ENCODE data around the gene STX10. TPM values are rescaled to one million over a fixed set of nuclear protein-coding genes. Genes with fewer than 3 reads are reported as not detected.

The STX10 gene
- polyA plus RNA-seq, 1 of the 3 experiments (the other 2 are of a cell fraction): 163 TPM

GRCh38 chr19:13172346-13173138, 22.4 kb upstream of the STX10 start:
- H3K36me3 ChIP-seq (replicated peaks in 1 of 2; ENCODE audit: control insufficient read depth in 1 of 2, insufficient read depth in 2 of 2, low read length in 1 of 2): no peaks in the 10 kb centered on the region
- H3K27ac ChIP-seq (ENCODE audit: low read depth in 2 of 2, low read length in 1 of 2): peak overlapping the region; percentile 71 to 100
- H3K4me2 ChIP-seq: peak overlapping the region; percentile 49
- TF ChIP-seq POLR2AphosphoS5 (IDR thresholded peaks at IDR 0.05; ENCODE audit: low read depth, low read length): peak; percentile 68; the same call in 1 of the 2 replicates
- TF ChIP-seq FOXJ3 (CRISPR knock-in tag; IDR thresholded peaks at IDR 0.05): no peak
- TF ChIP-seq, protein P1, sequence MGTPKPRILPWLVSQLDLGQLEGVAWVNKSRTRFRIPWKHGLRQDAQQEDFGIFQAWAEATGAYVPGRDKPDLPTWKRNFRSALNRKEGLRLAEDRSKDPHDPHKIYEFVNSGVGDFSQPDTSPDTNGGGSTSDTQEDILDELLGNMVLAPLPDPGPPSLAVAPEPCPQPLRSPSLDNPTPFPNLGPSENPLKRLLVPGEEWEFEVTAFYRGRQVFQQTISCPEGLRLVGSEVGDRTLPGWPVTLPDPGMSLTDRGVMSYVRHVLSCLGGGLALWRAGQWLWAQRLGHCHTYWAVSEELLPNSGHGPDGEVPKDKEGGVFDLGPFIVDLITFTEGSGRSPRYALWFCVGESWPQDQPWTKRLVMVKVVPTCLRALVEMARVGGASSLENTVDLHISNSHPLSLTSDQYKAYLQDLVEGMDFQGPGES (IDR thresholded peaks at IDR 0.05; ENCODE audit: low read depth, low read length): no peak
- TF ChIP-seq NFIC (IDR thresholded peaks at IDR 0.05; ENCODE audit: borderline replicate concordance): peak; percentile 99
- TF ChIP-seq FOXM1 (IDR thresholded peaks at IDR 0.05; ENCODE audit: low read depth): peak; percentile 32; the same call in 1 of the 2 replicates
- TF ChIP-seq YY1 (IDR thresholded peaks at IDR 0.05; ENCODE audit: low read depth): peak; percentile 71
- TF ChIP-seq RAD21 (IDR thresholded peaks at IDR 0.05; ENCODE audit: low read length): no peak
- no peak; the same call in 1 of the 2 replicates for TF ChIP-seq MEF2A (IDR thresholded peaks at IDR 0.05; ENCODE audit: borderline replicate concordance, low read depth)
- TF ChIP-seq MAX (IDR thresholded peaks at IDR 0.05; ENCODE audit: low read depth): peak; percentile 84
- peak; percentile 25; the same call in 1 of the 2 replicates for TF ChIP-seq USF1 (IDR thresholded peaks at IDR 0.05; ENCODE audit: borderline replicate concordance, low read depth)
- TF ChIP-seq TCF12 (IDR thresholded peaks at IDR 0.05): peak; percentile 90
- TF ChIP-seq RFX5 (IDR thresholded peaks at IDR 0.05; ENCODE audit: low read length): no peak
- peak; percentile 89 for TF ChIP-seq FOSL2 (IDR thresholded peaks at IDR 0.05; ENCODE audit: borderline replicate concordance, low read depth)
- peak; percentile 65 for TF ChIP-seq TEAD4 (IDR thresholded peaks at IDR 0.05; ENCODE audit: borderline replicate concordance, insufficient read depth)
- TF ChIP-seq, protein P2, sequence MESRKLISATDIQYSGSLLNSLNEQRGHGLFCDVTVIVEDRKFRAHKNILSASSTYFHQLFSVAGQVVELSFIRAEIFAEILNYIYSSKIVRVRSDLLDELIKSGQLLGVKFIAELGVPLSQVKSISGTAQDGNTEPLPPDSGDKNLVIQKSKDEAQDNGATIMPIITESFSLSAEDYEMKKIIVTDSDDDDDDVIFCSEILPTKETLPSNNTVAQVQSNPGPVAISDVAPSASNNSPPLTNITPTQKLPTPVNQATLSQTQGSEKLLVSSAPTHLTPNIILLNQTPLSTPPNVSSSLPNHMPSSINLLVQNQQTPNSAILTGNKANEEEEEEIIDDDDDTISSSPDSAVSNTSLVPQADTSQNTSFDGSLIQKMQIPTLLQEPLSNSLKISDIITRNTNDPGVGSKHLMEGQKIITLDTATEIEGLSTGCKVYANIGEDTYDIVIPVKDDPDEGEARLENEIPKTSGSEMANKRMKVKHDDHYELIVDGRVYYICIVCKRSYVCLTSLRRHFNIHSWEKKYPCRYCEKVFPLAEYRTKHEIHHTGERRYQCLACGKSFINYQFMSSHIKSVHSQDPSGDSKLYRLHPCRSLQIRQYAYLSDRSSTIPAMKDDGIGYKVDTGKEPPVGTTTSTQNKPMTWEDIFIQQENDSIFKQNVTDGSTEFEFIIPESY (IDR thresholded peaks at IDR 0.05; ENCODE audit: borderline replicate concordance, low read depth): 0 out of 2 replicates have a peak, but pooled peaks have one; percentile 46
- TF ChIP-seq TAF1 (IDR thresholded peaks at IDR 0.05; ENCODE audit: borderline replicate concordance, low read depth, low read length): no peak
- TF ChIP-seq GATA2 (CRISPR knock-in tag; IDR thresholded peaks at IDR 0.05): peak; percentile 66; the same call in 1 of the 2 replicates
- TF ChIP-seq, protein P3, sequence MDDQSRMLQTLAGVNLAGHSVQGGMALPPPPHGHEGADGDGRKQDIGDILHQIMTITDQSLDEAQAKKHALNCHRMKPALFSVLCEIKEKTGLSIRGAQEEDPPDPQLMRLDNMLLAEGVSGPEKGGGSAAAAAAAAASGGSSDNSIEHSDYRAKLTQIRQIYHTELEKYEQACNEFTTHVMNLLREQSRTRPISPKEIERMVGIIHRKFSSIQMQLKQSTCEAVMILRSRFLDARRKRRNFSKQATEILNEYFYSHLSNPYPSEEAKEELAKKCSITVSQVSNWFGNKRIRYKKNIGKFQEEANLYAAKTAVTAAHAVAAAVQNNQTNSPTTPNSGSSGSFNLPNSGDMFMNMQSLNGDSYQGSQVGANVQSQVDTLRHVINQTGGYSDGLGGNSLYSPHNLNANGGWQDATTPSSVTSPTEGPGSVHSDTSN (IDR thresholded peaks at IDR 0.05): peak; percentile 70
- TF ChIP-seq, protein P4, sequence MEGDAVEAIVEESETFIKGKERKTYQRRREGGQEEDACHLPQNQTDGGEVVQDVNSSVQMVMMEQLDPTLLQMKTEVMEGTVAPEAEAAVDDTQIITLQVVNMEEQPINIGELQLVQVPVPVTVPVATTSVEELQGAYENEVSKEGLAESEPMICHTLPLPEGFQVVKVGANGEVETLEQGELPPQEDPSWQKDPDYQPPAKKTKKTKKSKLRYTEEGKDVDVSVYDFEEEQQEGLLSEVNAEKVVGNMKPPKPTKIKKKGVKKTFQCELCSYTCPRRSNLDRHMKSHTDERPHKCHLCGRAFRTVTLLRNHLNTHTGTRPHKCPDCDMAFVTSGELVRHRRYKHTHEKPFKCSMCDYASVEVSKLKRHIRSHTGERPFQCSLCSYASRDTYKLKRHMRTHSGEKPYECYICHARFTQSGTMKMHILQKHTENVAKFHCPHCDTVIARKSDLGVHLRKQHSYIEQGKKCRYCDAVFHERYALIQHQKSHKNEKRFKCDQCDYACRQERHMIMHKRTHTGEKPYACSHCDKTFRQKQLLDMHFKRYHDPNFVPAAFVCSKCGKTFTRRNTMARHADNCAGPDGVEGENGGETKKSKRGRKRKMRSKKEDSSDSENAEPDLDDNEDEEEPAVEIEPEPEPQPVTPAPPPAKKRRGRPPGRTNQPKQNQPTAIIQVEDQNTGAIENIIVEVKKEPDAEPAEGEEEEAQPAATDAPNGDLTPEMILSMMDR (IDR thresholded peaks at IDR 0.05): no peak
- TF ChIP-seq CHD2 (IDR thresholded peaks at IDR 0.05; ENCODE audit: low read length, partially characterized antibody): no peak
- TF ChIP-seq JUND (IDR thresholded peaks at IDR 0.05): peak; percentile 94
- TF ChIP-seq ELF1 (IDR thresholded peaks at IDR 0.05): no peak
- peak in 1 of 2 experiments; percentile 71; a peak in 1 of 4 replicates for TF ChIP-seq EP300 (IDR thresholded peaks at IDR 0.05; ENCODE audit: borderline replicate concordance in 1 of 2, low read depth in 1 of 2, low read length in 1 of 2)
- peak; percentile 97 for TF ChIP-seq RXRA (IDR thresholded peaks at IDR 0.05; ENCODE audit: borderline replicate concordance, low read depth)
- 35% methylated on average over 15 of the region's 18 CpGs for WGBS (ENCODE audit: low lambda C conversion rate)
- ChIA-PET CTCF (interaction anchor here (2.3 kb wide), 1 partner anchor 22 kb away, joined by 6 read pairs; no protein-coding TSS in a partner anchor), POLR2A (interaction anchor here (0.6 kb wide), 1 partner anchor 14 kb away, joined by 3 read pairs; no protein-coding TSS in a partner anchor)
- H3F3A ChIP-seq (replicated peaks; ENCODE audit: insufficient read depth): peaks cover 26% of the 10 kb centered on the region
- no peaks in the 10 kb centered on the region for H3K27me3 ChIP-seq (ENCODE audit: insufficient read depth)
- peaks cover 21% of the 10 kb centered on the region for H3K79me2 ChIP-seq (ENCODE audit: insufficient read depth)
- DNase-seq: peak; percentile 74
- no peaks in the 10 kb centered on the region for H3K9me2 ChIP-seq
- no peaks in the 10 kb centered on the region for H4K20me1 ChIP-seq (ENCODE audit: insufficient read depth)
- peaks cover 8 to 31% of the 10 kb centered on the region in 2 experiments; a peak in 3 of 4 replicates for H3K4me1 ChIP-seq (ENCODE audit: control insufficient read depth in 1 of 2, insufficient read depth in 2 of 2, low read depth in 1 of 2, low read length in 1 of 2)
- H3K4me3 ChIP-seq (ENCODE audit: low read depth in 2 of 2, low read length in 1 of 2): no peak overlapping the region
- H2AFZ ChIP-seq (ENCODE audit: low read depth): peak overlapping the region; percentile 61
- no peaks in the 10 kb centered on the region for H3K9me3 ChIP-seq
- H3K9ac ChIP-seq: peak overlapping the region; percentile 36; the same call in 1 of the 2 replicates
